Measurements from ENCODE around the gene NCOA1. TPM values are rescaled to one million over a fixed set of nuclear protein-coding genes. Genes with fewer than 3 reads are reported as not detected.

NCOA1 gene
- total and polyA plus RNA-seq, 2 donors (not counting 3 experiments of a cell fraction or from before 2014, with no cell fraction given) = 11.4 to 14.1 TPM

GRCh38 chr2:24451805-24452501, 39.1 kb upstream of the NCOA1 start:
- Histone ChIP-seq H3K9me1 (replicated peaks; ENCODE audit: control insufficient read depth, extremely low read depth, insufficient read depth, low read length) (no peaks in the 10 kb centered on the region), H3K4me1 (ENCODE audit: control insufficient read depth, extremely low read depth, insufficient read depth, low read length) (no peaks in the 10 kb centered on the region), H3K27me3 (ENCODE audit: control insufficient read depth in 2 of 2, insufficient read depth in 2 of 2, low read length in 2 of 2) (peaks cover 0 to 1% of the 10 kb centered on the region in 2 experiments), H3K9ac (replicated peaks; ENCODE audit: extremely low read depth, insufficient read depth, low read length) (no peak overlapping the region), H4K20me1 (replicated peaks; ENCODE audit: control insufficient read depth, extremely low read depth, insufficient read depth, low read length) (no peaks in the 10 kb centered on the region), H3K9me3 (replicated peaks; ENCODE audit: control insufficient read depth, insufficient read depth, low read length) (no peaks in the 10 kb centered on the region), H3K4me2 (ENCODE audit: insufficient read depth, low read length) (no peak overlapping the region), H3K27ac (ENCODE audit: insufficient read depth, low read depth, low read length) (no peak overlapping the region), H3K4me3 (replicated peaks in 1 of 3; ENCODE audit: insufficient read depth in 1 of 3, low read depth in 1 of 3, low read length in 3 of 3) (no peak overlapping the region), H3K36me3 (ENCODE audit: control insufficient read depth in 2 of 2, extremely low read depth in 1 of 2, insufficient read depth in 2 of 2, low read length in 2 of 2) (no peaks in the 10 kb centered on the region), H3K79me2 (ENCODE audit: control insufficient read depth, insufficient read depth, low read length) (no peaks in the 10 kb centered on the region), H2AFZ (ENCODE audit: low read depth, low read length) (no peak overlapping the region)
- dilution Hi-C loops (cut with MboI; ENCODE audit: extremely low pct_ligation_motif_present, low sequenced_read_pairs) = no loop called here
- FAIRE-seq (no peak), DNase-seq (ENCODE audit: low read depth, low spot score) (no peak)
- POLR2A ChIA-PET = no interaction called here
- TF ChIP-seq MYC (IDR thresholded peaks at IDR 0.05; ENCODE audit: low read depth, low read length) (no peak), CTCF (IDR thresholded peaks at IDR 0.05; ENCODE audit: extremely low read depth in 1 of 2, insufficient read depth in 1 of 2, low read depth in 1 of 2, low read length in 2 of 2) (no peak), POLR2AphosphoS5 (IDR thresholded peaks at IDR 0.05; ENCODE audit: insufficient read depth, low read depth, low read length) (no peak), FOS (IDR thresholded peaks at IDR 0.05; ENCODE audit: borderline replicate concordance, insufficient read depth, low read length) (no peak), JUN (IDR thresholded peaks at IDR 0.05; ENCODE audit: borderline replicate concordance, insufficient read depth, insufficient read length, low read depth) (no peak), POLR2A (IDR thresholded peaks at IDR 0.05; ENCODE audit: low read depth, low read length) (no peak), EZH2 (IDR thresholded peaks at IDR 0.05; ENCODE audit: borderline replicate concordance, low read depth, low read length, severe bottlenecking) (no peak), MAX (IDR thresholded peaks at IDR 0.05; ENCODE audit: insufficient read depth, insufficient read length) (no peak), GATA2 (IDR thresholded peaks at IDR 0.05; ENCODE audit: insufficient read depth, insufficient read length, low read depth, low read length) (no peak)
- CTCF ChIA-PET = no interaction called here
- no TSS peak for BruUV-seq (replicated peaks)
- intact Hi-C loops (cut with micrococcal nuclease) = no loop called here

Data from endothelial cell of umbilical vein (primary cell).